Natural killer cell treated with Interleukin-12 subunit alpha and Interleukin-12 subunit beta and Interleukin-15 and Interleukin-18, amount 100 ng/mL, for 72 hours (primary cell): Measurements from ENCODE around the gene IL17A. TPM values are rescaled to one million over a fixed set of nuclear protein-coding genes. Genes with fewer than 3 reads are reported as not detected.

ENCODE experiments used
- total RNA-seq, 2 donors: library from RNA; stranded (reverse); gene quantifications; one replicate each; pipeline ENCODE4 v1.2.3, GENCODE V29; 2022

The IL17A gene
- total RNA-seq, 2 donors from 2014 or later, result 0.22 TPM; not detected in 1

Other genes starting within 250 kb of the IL17A start
- not detected for gene PKHD1, start 98.8 kb upstream of the IL17A start, total RNA-seq
- 100 to 1,000 TPM in 1 of 2 donors, 10 to 100 TPM in 1; 56.3 to 241 TPM for gene IL17F, start 58.1 kb downstream of the IL17A start, total RNA-seq
- gene MCM3, start 98.4 kb downstream of the IL17A start, total RNA-seq, result 100 to 1,000 TPM; 108 to 277 TPM
- 1 to 10 TPM; 4.1 to 4.4 TPM for gene PAQR8, start 175.8 kb downstream of the IL17A start, total RNA-seq
- 1 to 10 TPM; 4.0 to 5.5 TPM for gene EFHC1, start 234.0 kb downstream of the IL17A start, total RNA-seq